A673 (cell line): ENCODE data around the gene IGFALS.

Source experiments
- CTCF ChIP-seq: fragments of 300-800, 200-600 bp; sonication (generic); conservative IDR thresholded peaks from 2 replicates; pipeline ENCODE4 v1.5.1; 2017; ENCODE audit warnings: low read depth, mild to moderate bottlenecking, antibody characterized with exemption, low read length, moderate library complexity, mixed read lengths
- EZH2 ChIP-seq: fragments of 200-600 bp; sonication (generic); IDR thresholded peaks from 2 replicates; pipeline ENCODE4 v1.6.1; 2017; ENCODE audit warnings: borderline replicate concordance, low read depth, mild to moderate bottlenecking, mixed read lengths, antibody characterized with exemption, low read length; ENCODE audit not compliant: poor library complexity, severe bottlenecking

GRCh38 chr16:1770328-1771187, 22.9 kb downstream of the IGFALS start:
- no peak for TF ChIP-seq CTCF
- TF ChIP-seq EZH2 = no peak
